Subcutaneous adipose tissue (tissue), 4 donors: ENCODE results near the gene OR9K2. TPM values are rescaled to one million over a fixed set of nuclear protein-coding genes. Genes with fewer than 3 reads are reported as not detected.

Experiments
- total RNA-seq, 4 donors: library from RNA; depleted of rRNA; stranded (reverse); fragments of >200 nt; gene quantifications; one replicate each; pipeline ENCODE4 v1.1.0, GENCODE V29; 2016
- TF ChIP-seq, protein P1 (sequence below): fragments of 450-650 bp; IDR thresholded peaks from one replicate; pipeline ENCODE4 v1.5.1; 2016; ENCODE audit warnings: low read depth, mild to moderate bottlenecking, control low read depth, antibody characterized with exemption, moderate library complexity

OR9K2 gene, protein sequence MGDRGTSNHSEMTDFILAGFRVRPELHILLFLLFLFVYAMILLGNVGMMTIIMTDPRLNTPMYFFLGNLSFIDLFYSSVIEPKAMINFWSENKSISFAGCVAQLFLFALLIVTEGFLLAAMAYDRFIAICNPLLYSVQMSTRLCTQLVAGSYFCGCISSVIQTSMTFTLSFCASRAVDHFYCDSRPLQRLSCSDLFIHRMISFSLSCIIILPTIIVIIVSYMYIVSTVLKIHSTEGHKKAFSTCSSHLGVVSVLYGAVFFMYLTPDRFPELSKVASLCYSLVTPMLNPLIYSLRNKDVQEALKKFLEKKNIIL
- total RNA-seq, result not detected

- TF ChIP-seq, protein P1, sequence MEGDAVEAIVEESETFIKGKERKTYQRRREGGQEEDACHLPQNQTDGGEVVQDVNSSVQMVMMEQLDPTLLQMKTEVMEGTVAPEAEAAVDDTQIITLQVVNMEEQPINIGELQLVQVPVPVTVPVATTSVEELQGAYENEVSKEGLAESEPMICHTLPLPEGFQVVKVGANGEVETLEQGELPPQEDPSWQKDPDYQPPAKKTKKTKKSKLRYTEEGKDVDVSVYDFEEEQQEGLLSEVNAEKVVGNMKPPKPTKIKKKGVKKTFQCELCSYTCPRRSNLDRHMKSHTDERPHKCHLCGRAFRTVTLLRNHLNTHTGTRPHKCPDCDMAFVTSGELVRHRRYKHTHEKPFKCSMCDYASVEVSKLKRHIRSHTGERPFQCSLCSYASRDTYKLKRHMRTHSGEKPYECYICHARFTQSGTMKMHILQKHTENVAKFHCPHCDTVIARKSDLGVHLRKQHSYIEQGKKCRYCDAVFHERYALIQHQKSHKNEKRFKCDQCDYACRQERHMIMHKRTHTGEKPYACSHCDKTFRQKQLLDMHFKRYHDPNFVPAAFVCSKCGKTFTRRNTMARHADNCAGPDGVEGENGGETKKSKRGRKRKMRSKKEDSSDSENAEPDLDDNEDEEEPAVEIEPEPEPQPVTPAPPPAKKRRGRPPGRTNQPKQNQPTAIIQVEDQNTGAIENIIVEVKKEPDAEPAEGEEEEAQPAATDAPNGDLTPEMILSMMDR, result no peak
Observed at GRCh38 chr12:55126106-55126505, at the start of gene OR9K2. Gene OR9K2, plus strand, starts transcription at chr12:55126406. Its CDS starts 3,429 bp downstream, at chr12:55129835.

DNA sequence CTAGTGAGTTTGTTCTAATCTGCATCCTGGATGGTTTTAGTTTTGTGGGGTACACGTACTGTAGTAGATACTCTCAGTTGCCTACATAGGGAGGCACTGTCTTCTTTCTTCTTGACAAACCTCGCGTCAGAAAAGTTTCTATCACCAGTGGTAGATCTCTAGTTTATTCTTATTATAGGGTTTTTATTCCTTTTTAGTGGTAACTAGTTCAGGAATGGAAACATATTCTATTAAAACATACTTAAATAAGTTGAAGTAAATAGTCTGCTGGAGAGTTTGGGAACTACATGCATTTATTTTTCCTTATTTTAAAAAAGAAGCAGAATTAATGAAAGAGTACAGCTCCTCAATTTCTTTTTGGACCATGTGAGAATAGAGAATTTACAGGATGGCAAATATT is 33.6 kb upstream of the OR9K2 start:
- TF ChIP-seq, protein P1, result no peak

DNA sequence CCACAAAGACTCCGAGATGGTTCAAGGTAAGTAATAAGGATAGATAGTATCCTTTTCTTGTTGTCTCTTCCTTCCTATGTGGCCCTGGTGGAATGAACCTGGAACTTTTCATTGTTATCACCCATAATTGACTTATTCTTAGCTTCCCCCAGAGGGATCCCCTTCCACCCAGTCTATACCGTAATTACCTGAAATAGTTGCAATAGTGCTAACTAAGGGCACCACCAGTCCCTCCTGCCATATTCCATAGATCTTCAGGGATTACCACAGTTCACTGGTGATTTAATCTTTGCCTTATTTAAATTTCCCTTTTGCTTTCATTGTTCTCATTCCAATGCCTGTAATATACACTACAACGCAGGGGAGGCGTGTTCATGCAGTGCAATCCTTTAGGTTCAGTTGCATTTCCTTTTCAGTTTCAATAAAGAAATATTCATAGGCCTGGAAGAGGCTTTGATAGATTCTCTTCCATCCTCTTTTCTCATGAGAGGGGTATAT is 13.8 kb upstream of the OR9K2 start:
- TF ChIP-seq, protein P1, result no peak

DNA sequence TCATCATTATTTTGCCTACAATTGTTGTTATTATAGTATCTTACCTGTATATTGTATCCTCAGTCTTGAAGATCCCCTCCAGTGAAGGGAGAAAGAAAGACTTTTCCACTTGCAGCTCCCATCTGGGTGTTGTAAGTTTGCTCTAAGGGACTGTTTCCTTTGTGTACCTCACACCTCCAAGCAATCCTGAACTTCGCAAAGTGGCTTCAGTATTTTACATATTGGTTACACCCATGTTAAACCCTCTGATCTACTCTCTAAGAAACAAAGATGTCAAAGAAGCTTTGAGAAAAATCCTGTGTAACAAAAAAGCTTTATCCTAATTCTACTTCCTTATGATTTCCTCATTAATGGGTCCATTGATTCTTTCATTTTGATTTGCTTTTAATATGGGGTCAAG is 10.1 kb upstream of the OR9K2 start:
- TF ChIP-seq, protein P1, result no peak

GRCh38 chr12:55132816-55133215 is 6.6 kb downstream of the OR9K2 start:
- TF ChIP-seq, protein P1, result no peak

DNA sequence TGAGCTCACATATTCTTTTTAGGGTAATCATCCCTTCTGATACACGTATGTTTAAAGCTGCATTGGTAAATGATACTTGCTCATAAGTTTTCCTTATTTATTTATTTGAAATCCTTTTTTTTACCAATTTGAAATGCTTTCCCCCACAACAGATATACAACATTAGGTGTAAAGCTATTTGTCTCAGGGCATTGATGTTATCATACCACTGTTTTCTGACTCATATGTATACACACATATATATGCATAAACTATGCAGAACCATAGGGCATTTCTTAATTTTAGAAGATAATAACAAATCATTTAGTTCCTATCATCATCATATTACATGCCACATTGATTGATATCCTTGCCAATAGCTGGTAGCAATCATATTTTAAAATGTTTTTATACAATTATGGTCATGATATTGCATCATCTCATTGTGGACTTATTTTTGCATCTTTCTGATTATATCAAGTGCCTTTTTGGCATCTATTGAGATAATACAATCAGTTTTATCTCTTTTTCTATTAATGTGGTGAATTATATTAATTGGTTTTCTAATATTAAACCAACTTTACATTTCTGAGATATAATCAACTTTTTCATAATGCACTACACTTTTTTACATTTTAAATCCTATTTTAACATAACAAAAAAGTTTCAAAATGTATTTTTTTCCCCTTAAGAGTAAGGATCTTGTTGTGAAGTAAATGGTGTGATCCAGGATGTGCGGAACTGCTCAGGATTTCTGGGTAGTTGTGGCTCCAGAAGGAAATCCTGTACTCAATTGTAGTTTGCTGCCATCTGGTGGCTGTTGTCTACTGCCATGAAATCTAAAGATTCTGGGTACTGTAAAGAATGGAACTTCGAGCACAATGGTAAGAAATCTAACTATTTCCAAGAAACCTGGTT is 16.7 kb downstream of the OR9K2 start:
- TF ChIP-seq, protein P1, result no peak

DNA sequence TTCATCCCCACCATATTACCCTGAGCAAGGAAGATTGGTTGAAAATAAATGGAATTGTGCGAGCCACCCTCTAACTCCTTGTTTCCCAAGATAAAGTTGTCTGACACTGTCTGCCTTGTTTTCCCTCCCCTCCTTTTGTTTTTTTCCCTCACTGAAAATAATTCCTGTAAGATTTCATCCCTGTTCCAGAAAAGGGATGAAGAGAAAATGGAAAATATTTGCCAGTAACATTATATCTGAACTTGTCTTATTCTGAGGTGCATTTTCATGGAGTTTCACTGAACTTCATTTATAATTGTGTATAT is 17.3 kb downstream of the OR9K2 start:
- TF ChIP-seq, protein P1, result no peak
